Measurements from ENCODE around the gene HMG20B.
A peak's percentile ranks its signal among the peaks of the same experiment; 100 is the strongest.

The HMG20B gene

DNA sequence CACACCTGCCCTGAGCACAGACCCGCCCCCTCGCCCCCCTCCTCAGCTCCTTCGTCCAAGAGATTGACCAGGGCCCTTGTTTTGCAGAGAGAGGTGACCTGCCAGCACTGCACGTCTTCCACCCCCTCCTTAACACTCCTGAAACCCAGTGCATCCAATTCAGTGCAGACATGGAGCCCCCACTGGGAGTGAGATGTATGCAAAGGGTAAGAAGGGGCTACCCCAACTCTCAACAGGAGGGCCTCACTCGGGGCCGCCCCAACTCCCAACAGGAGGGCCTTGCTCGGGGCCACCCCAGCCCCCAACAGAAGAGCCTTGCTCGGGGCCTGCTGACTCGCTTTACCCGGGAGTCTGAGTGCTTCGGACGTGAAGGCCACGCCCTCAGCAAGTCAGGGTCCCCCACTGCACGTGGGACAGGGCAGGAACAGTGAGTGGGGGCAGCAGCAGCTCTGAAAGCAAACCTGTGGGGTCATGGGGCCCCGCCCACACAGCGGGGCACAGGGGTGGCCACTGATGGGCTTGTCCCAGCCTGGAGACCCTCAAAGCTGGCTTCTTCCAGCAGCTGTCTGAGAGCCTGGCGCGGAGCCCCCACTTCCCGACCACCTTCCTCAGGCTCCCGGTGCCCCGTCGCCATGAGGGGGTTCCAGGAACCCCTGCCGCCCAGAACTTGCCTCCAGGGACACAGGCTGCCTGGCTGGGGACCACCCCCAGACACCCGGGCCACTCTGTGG lies 48.2 kb downstream of the HMG20B start:
- no peak for DNase-seq (ENCODE audit: low read depth in 2 of 2)

DNA sequence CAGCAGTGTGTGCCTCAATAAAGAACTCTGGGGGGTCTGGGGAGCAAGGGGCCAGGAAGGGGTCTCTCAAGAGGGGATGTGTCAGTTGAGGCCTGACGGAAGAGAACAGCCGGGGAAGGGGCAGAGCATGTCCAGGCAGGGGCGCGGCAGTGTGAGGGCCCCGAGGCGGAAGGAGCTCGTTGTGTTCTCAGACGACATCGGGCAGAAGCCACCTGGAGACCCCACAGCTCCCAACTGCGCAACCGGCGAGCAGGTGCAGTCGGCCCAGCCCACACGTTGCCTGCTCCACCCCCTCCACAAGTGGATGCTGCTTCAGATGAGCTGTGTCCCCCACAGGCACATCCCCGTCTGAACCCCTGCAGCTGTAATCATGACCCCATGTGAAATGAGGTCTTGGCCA lies 48.9 kb downstream of the HMG20B start:
- no peak for DNase-seq (ENCODE audit: low read depth in 2 of 2)

DNA sequence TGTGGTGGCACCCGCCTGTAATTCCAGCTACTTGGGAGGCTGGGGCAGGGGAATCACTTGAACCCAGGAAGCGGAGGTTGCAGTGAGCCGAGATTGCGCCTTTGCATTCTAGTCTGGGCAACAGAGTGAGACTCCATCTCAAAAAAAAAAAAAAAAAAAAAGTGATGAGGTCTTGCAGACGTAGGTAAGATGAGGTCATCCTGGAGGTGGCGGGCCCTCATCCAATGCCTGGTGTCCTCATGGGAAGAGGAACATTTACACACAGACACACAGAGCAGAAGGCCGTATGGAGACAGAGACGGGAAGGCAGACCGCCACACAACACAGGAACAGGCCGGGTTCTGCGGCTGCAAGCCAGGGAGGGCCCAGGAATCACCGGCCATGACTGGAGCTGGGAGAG lies 49.5 kb downstream of the HMG20B start:
- DNase-seq (ENCODE audit: low read depth in 2 of 2): no peak

DNA sequence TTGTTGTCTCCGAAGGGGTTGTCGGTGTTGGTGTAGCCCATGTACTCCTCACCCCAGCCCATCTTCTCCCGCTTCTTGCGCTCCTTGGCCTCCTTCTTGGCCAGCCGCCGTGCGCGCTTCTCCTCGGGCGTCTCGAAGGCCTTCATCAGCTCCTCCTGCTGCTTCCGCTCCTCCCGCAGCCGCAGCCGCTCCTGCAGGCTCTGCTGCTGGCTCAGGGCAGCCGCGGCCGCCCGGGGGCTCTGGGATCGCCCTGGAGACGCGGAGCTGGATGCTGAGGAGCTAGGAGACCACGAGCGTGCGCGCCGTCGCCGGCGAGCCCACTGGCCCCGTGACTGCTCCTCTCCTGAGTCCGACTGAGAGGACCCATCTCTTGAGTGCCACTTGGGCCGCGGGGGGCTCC lies 51.0 kb downstream of the HMG20B start:
- no peak for DNase-seq (ENCODE audit: low read depth in 2 of 2)

- DNase-seq (ENCODE audit: low read depth in 2 of 2): no peak
Measured at GRCh38 chr19:3625996-3626472, 53.3 kb downstream of the HMG20B start.

DNA sequence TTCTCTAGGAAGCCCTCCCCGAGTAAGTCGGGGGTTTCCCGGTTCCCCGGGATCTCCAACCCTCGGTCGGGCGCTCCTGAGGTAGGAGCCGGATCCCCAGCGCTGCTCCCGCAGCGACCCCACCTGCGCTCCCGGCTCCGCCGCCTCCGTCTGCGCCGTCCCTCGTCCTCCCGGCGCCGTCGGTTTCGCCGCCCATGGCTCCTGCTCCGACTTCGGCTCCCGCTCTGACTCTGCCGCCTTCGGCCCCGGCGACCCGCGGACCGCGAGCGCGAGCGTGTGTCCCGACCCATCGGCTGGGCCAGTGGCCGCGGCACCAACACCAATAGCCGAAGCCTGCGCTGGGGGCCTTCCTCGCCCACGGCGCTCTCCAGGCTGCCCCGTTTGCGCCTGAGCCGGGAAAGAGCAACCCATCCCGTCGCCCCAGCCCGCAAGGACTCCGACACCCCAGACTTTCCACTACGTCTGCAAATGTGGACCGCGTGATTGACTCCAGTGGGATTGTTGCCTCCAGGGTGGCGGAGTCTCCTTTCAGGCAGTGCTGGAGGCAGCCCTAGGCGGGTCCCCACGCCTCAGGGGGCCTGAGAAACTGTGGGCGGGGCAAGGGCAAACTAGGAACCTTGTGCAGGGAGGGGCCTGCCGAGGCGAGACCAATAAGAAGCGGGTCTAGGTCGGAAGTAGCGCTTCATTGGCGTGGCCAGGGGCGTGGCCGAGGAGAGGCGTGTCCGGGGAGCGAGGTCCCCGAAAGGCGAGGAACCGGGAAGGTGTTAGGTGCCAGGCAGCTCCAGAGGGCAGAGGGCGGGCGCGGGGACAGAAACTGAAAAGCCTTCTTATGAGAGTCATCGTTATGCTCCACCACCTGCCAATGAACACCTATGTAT lies 54.0 kb downstream of the HMG20B start, which contains the start of gene CACTIN:
CACTIN (minus strand) TSS at position 318 of the 878 bp plus-strand sequence; CDS start at position 290, 28 bp downstream.
- DNase-seq (ENCODE audit: low read depth in 2 of 2): peak; percentile 99

GRCh38 chr19:3627351-3627723 lies 54.6 kb downstream of the HMG20B start:
- DNase-seq (ENCODE audit: low read depth in 2 of 2): no peak

Data from activated CD4-positive, alpha-beta T cell treated with anti-CD3 and anti-CD28 coated beads for 24 hours (primary cell).